Measurements from ENCODE around the gene NR2C2. TPM values are rescaled to one million over a fixed set of nuclear protein-coding genes. Genes with fewer than 3 reads are reported as not detected.
"Not testable (repeated sequence)": the region's sequence is repeated elsewhere in the genome, so short reads cannot be mapped to it uniquely, and the experiment has no call there.

Gene NR2C2
- total RNA-seq, 1 donor from 2014 or later: 19.6 TPM

GRCh38 chr3:14957925-14958324 is 10.5 kb downstream of the NR2C2 start:
- DNase-seq (ENCODE audit: low read depth in 2 of 2): no peak

DNA sequence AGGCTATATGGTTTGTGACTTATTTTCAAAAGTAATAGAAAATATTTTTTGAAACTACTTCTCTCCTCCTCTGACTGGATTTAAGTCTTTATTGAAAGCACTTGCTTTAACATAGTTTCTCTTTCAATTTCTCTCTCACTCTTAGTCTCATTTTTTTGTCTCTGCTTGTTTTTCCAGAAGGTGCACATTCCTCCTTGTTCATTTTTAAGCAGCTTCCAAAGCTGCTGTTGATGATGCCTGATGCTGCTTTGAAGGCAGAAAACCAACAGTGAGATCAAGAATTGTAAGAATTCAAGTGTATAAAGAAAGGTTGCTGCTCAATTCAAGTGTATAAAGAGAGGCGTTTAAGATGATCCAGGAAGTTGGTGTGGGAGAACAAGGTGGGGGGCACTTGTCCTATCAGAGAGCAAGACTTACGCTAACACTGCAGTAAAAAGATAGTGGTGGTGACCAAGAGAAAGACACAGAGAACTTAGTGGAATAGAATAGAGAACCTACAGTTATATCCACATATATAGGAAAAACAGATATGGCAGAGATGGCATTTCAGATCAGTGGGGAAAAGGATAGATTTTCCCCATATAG is 12.1 kb downstream of the NR2C2 start:
- no peak for DNase-seq (ENCODE audit: low read depth in 2 of 2)

DNA sequence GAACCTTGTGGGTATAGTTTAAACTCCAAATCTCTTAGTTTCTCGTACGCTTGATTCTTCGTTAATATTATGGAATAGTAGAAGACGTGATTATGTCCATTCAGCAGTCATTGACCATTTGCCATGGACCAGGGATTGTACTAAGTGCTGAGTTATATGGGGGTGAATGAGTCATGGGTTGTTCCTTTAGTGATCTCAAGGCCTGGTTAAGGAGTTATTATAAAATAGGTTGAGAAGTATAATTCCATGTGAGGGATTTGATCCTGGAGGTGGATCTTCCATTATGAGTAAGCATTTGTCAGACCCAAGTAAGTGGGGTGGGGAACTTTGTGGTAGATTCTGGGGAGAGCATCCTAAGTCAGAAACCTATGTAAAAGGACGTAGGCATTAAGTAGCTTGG is 15.4 kb downstream of the NR2C2 start:
- no peak for DNase-seq (ENCODE audit: low read depth in 2 of 2)

- DNase-seq (ENCODE audit: low read depth in 2 of 2): peak in 1 of 2 donors; percentile 79
These were observed 19.9 kb downstream of the NR2C2 start for GRCh38 chr3:14967285-14967684.

DNA sequence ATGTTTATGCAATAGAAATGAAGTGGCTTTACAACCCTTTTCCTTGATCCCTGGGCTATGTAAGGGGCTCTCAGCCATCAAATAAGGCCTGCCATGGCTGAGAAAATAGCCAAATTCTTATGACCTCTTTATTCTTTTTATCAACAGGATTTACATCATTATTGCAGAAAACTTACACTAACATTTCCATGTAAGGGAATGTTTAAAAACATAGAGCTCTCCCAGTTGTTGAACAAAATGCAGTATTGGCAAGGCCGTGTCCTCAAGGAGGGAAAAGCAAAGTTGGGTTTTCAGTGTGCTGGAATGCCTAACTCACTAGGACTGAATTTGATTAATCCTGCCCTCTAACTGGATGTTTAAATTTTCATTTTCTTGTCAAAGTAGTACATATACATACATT is 22.3 kb downstream of the NR2C2 start:
- DNase-seq (ENCODE audit: low read depth in 2 of 2): no peak

GRCh38 chr3:14976317-14976716 is 28.9 kb downstream of the NR2C2 start:
- peak in 1 of 2 donors; percentile 15 for DNase-seq (ENCODE audit: low read depth in 2 of 2)

- DNase-seq (ENCODE audit: low read depth in 2 of 2): no peak
These were observed 33.3 kb downstream of the NR2C2 start for GRCh38 chr3:14980689-14981088.

GRCh38 chr3:14984581-14985113 is 37.3 kb downstream of the NR2C2 start:
- DNase-seq (ENCODE audit: low read depth in 2 of 2): no peak

DNA sequence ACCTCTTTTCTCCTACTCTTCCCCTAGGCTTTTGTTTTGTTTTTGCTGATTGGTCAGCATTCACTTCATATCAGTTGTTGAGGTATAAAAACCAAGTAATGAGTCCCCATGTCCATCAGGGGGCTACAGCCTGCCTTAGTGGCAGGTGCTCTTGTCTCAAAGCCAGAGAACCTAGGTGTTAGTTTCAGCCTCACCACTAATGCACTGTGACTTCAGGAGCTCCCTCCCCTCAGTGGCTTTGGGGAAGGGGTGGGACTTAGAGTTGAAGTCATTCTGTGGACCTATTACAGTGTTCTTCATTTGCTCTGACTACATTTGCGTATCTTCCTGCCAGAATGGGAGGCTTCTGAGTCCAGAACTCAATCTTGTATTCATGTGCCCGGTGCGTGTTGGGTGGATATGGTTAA is 41.6 kb downstream of the NR2C2 start:
- DNase-seq (ENCODE audit: low read depth in 2 of 2): peak in 1 of 2 donors; percentile 6

GRCh38 chr3:14989943-14990779 is 42.8 kb downstream of the NR2C2 start:
- peak; percentile 19 to 55 for DNase-seq (ENCODE audit: low read depth in 2 of 2)

- DNase-seq (ENCODE audit: low read depth in 2 of 2): peak in 1 of 2 donors; percentile 43
These were observed 43.4 kb downstream of the NR2C2 start for GRCh38 chr3:14990780-14991148.

GRCh38 chr3:14991151-14991742 is 43.9 kb downstream of the NR2C2 start:
- peak in 1 of 2 donors; percentile 9 for DNase-seq (ENCODE audit: low read depth in 2 of 2)

DNA sequence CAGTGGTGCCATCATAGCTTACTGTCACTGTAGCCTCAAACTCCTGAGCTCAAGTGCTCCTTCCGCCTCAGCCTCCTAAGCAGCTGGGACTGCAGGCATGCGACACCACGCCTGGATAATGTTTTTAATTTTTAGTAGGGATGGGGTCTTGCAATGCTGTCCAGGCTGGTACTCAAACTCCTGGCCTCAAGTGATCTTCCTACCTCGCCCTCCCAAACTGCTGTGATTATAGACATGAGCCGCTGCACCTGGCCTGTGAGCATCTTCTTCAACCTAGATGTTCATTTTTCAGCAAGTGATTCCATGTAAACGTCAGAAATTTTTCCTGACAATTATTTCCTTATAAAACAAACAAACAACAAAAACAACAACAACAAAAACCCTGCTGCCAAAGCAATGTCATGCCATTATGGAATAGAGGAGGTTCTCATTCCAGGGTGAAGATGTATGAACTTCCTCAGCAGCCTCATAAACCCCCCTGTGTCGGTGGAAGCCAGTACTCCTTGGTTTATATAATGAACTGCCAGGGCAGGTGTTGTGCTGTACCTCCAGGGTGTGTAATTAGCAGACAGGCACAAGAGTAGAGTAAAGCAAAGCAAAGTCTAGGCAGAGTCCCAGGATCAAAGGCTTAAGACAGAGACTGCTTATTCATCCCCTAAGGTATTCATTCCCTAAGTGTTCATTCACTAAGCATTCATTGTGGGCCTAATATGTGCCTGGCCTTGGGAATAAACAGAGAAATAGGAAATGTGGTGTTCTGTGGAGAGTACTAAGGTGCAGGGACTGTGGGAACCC is 44.6 kb downstream of the NR2C2 start:
- DNase-seq (ENCODE audit: low read depth in 2 of 2): no peak

GRCh38 chr3:14997941-14998340 is 50.6 kb downstream of the NR2C2 start:
- no peak for DNase-seq (ENCODE audit: low read depth in 2 of 2)

DNA sequence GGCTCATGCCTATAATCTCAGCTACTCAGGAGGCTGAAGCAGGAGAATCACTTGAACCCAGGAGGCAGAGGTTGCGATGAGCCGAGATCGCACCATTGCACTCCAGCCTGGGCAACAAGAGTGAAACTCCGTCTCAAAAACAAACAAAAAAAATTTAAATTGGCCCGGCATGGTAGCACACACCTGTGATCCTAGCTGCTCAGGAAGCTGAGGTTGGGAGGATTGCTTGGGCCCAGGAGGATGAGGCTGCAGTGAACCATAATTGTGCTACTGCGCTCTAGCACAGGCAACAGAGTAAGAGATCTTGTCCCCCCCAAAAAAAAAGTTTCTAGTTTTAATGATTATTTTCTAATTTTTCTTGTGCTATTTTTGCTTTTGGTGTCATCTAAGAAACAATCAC is 51.8 kb downstream of the NR2C2 start:
- DNase-seq (ENCODE audit: low read depth in 2 of 2): not testable (repeated sequence)

- no peak for DNase-seq (ENCODE audit: low read depth in 2 of 2)
These were observed 60.3 kb downstream of the NR2C2 start for GRCh38 chr3:15007681-15008141.

DNA sequence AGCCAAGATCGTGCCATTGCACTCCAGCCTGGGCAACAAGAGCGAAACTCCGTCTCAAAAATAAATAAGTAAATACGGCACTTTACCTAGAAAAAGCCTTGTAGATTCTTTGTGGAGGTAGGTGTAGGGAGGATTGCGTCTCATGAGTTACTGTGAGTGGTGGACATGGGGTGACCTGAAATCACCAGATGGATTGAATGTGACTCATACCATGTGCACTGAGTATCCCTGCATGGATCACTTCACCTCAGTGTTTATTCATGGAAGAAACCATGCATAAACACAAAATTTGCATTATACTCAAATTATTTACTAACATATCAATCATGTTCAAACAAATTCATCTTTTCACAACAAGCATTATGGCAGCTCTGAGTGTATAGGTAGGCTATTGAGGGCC is 61.8 kb downstream of the NR2C2 start:
- DNase-seq (ENCODE audit: low read depth in 2 of 2): no peak

DNA sequence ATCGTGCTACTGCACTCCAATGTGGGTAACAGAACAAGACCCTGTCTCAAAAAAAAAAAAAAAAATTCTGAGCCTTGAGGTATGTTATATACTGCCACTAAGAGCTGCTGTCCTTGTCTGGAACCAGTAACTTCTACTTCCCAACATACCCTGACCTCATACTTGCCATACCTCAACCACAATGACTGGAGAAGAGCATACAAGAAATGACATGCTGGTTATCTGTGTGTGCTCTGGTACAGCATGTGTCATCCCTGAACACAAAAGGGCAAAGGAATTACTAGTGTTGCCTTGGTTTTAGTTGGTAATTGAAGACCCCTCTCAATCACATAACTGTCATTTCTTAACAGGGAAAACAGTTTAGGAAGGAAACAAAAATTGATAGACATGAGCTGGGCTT is 63.3 kb downstream of the NR2C2 start:
- DNase-seq (ENCODE audit: low read depth in 2 of 2): no peak

DNA sequence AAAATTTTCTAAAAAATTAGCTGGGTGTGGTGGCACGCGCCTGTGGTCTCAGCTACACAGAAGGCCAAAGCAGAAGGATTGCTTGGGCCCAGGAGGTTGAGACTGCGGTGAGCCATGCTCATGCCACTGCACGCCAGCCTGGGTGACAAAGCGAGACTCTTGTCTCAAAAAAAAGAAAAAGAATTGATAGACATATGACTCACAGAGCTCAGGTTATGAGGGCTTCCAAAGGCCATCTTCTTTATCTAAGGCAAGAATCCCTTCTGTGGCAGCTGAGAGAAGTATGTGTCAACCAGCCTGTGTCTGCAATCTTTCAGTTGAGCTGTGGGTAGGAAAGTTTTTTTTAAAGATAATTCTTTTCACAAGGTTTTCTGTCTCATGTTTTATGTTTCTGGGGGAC is 63.8 kb downstream of the NR2C2 start:
- DNase-seq (ENCODE audit: low read depth in 2 of 2): no peak

- peak in 1 of 2 donors; percentile 24 for DNase-seq (ENCODE audit: low read depth in 2 of 2)
These were observed 67.4 kb downstream of the NR2C2 start for GRCh38 chr3:15014606-15015328.

DNA sequence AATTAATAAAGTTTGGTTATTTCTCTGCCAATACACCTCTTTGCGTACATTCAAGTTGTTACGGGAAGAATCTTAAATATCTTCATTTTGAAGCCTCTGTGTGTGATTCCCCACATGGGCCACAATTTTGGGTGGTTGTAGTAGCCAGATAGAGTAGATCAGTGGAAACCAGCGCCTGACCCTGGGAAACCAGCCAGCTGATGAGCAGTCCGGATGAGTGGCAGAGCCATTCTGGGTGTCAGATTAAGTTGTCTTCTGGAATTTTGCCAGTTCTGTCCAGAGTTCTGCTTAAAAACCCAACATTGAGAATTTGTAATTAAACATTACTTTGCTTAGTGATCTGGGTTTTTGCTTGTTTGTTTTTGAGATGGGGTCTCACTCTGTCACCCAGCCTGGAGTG is 68.1 kb downstream of the NR2C2 start:
- peak; percentile 31 to 68 for DNase-seq (ENCODE audit: low read depth in 2 of 2)

All from lung microvascular endothelial cell (primary cell).